Duodenal mucosa (tissue), 2 donors: ENCODE measurements around the gene HLA-DRB5.
"Not testable (repeated sequence)": the region's sequence is repeated elsewhere in the genome, so short reads cannot be mapped to it uniquely, and the experiment has no call there.

Experiments used
- H3K27ac ChIP-seq: one replicate; pipeline ENCODE4 v1.7.0; 2013; ENCODE audit warnings: low read depth, low read length
- H3K27me3 ChIP-seq, 2 donors: one replicate each; pipeline ENCODE4 v1.7.0; 2013; ENCODE audit warnings: low read length in 2 of 2, control low read depth in 1 of 2; ENCODE audit not compliant: insufficient read depth in 2 of 2, control insufficient read depth in 1 of 2
- H3K36me3 ChIP-seq, 2 donors: one replicate each; pipeline ENCODE4 v1.7.0; 2013; ENCODE audit warnings: low read length in 2 of 2, control low read depth in 1 of 2; ENCODE audit not compliant: insufficient read depth in 2 of 2, control insufficient read depth in 1 of 2
- H3K4me1 ChIP-seq, 2 donors: one replicate each; pipeline ENCODE4 v1.7.0; 2013; ENCODE audit warnings: low read length in 2 of 2, control low read depth in 1 of 2; ENCODE audit not compliant: insufficient read depth in 2 of 2, control insufficient read depth in 1 of 2
- H3K4me3 ChIP-seq, 2 donors: one replicate each; pipeline ENCODE4 v1.7.0; 2013; ENCODE audit warnings: low read length in 2 of 2, low read depth in 1 of 2
- H3K9ac ChIP-seq, 2 donors: one replicate each; pipeline ENCODE4 v1.7.0; 2013; ENCODE audit warnings: low read length in 2 of 2, low read depth in 1 of 2
- H3K9me3 ChIP-seq, 2 donors: one replicate each; pipeline ENCODE4 v1.7.0; 2013; ENCODE audit warnings: low read length in 2 of 2, control low read depth in 1 of 2; ENCODE audit not compliant: control insufficient read depth in 1 of 2

HLA-DRB5 gene

DNA sequence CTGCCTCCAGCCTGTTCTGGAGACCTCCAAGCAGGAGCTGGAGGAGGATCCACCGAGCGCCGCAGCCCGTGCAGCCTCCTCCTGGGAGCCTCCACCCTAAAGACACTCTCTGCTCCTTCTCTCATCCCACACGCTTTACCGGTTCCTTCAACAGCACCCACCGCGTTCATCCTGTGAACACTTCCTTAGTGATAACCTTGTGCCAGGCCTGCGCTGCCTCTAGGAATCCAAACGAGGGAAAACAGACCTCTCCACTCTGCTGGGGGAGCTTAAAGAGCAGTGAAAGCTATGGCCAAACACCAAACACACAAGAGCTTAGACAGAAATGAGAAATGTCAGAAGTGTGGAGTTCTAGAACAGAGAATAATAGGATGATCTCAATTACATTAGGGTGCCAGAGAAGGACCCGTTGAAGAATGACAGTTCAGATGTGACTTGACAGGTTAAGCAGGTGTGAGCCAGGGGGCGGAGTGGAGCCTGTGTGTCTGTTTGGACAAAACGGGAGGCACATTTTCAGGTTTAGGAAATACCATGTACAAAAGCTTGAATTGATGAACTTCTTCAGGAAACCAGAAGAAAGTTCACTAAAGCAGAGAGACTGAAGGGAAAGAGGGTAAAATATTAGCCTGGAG lies 28.5 kb upstream of the HLA-DRB5 start:
- H3K36me3 ChIP-seq, result no peaks in the 10 kb centered on the region
- H3K4me3 ChIP-seq, result no peak overlapping the region
- H3K4me1 ChIP-seq, result peaks cover 0 to 3% of the 10 kb centered on the region in 2 donors
- H3K9me3 ChIP-seq, result no peaks in the 10 kb centered on the region
- H3K9ac ChIP-seq, result no peak overlapping the region
- H3K27ac ChIP-seq, result no peak overlapping the region
- H3K27me3 ChIP-seq, result no peaks in the 10 kb centered on the region

DNA sequence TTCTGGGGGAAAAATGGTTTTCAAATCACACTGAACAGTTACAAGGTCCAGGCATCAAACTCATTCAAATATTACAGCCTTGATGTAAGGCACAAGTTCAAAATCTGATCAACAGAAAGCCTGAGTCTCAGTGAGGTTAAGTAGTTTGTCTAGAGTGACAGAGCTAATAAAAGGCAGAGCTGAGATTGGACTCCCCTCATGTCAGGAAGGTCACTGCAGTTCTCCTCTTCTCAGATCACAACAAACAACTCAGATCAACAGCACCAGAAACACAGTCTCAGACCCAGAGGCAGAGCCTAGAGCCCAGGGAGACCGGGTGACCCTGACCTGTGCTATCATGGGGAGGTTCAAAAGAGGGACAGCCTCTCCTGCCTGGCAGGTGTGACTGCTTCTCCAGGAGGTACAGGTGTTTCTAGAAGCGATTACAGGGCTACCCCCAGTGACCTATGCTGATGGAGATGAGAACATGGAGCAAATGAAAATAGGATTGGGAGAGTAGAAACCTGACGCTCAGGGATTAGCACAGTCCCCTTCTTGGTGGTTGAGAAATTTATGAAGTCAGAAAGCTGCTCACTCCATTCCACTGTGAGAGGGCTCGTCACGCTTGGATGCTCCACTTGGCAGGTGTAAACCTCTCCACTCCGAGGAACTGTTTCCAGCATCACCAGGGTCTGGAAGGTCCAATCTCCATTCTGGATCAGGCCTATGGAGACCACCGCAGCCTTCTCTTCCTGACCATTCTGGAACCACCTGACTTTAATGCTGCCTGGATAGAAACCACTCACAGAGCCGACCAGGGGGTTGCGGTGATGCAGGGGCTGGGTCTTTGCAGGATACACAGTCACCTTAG lies 24.3 kb upstream of the HLA-DRB5 start:
- Histone ChIP-seq H3K9me3 (no peaks in the 10 kb centered on the region), H3K4me3 (no peak overlapping the region), H3K27me3 (no peaks in the 10 kb centered on the region), H3K9ac (no peak overlapping the region), H3K4me1 (peaks cover 0 to 5% of the 10 kb centered on the region in 2 donors), H3K27ac (no peak overlapping the region), H3K36me3 (no peaks in the 10 kb centered on the region)

DNA sequence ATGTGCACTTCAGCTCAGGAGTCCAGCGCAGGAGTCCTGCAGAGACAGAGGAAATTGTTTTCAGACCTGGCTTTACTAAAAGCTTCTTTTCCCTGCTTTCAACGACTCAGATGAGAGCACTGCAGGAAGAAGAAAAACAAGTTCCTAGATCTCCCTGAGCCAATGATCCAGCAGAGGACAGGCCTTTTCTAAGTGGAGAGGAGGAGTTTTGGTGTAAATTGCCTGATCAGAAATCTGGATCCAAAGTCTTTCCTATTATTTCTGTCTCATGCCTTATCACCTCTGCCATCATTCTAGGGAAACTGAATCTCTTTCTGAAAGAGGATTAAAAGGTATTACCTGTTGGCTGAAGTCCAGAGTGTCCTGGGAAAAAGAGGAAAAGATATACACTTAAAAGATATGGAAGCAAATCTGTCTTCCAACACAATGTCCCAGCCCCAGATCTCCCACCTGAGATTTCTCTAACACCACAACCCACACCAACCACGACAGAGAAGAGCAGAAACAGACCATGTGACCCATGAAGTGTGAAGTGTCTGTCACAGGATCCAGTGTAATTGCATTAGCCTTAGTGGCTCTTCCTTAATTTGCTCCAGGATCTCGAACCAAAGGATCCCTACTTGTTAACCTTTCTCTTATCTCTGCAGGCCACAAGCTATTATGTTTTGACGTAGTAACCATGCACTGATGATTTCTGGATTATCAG lies 23.1 kb upstream of the HLA-DRB5 start:
- Histone ChIP-seq H3K4me1 (peaks cover 0 to 5% of the 10 kb centered on the region in 2 donors), H3K27me3 (no peaks in the 10 kb centered on the region), H3K27ac (no peak overlapping the region), H3K36me3 (no peaks in the 10 kb centered on the region), H3K9me3 (no peaks in the 10 kb centered on the region), H3K9ac (no peak overlapping the region), H3K4me3 (no peak overlapping the region)

DNA sequence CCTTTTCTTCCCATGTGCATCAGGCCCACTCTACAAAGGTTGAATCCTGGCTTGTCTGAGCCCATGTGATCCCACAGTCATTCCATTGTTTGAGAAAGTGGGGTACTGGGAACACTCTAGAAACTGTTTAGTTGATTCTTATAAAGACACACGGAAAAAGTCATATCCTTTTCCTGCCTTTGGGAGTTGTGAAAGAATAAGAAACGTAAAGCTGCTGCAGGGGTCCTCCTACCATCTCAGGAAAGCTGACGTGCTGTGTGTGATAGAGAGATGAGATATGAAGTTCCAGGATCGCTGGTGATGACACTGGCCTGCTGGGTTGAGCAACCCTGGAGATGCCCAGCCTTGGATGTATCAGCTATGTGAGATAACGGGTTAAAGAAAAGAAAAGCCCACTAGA lies 21.3 kb upstream of the HLA-DRB5 start:
- H3K9me3 ChIP-seq, result no peaks in the 10 kb centered on the region
- H3K27me3 ChIP-seq, result no peaks in the 10 kb centered on the region
- H3K4me3 ChIP-seq, result no peak overlapping the region
- H3K27ac ChIP-seq, result no peak overlapping the region
- no peaks in the 10 kb centered on the region for H3K36me3 ChIP-seq
- no peak overlapping the region for H3K9ac ChIP-seq
- H3K4me1 ChIP-seq, result peaks cover 0 to 5% of the 10 kb centered on the region in 2 donors

DNA sequence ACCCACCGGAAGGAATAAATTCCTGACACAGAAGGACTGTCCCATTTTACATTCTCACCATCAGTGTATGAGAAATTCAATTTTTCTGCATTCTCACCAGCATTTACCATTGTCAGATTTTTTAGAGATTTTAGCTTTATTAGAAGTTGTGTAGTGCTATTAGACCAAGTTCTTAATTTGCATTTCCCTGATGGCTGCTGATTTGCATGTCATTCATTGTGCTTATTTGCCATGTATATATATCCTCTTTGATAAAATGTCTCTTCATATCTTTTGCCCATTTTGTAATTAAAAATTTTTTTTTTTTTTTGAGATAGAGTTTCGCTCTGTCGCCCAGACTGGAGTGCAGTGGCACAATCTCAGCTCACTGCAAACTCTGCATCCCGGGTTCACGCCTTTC lies 9.8 kb upstream of the HLA-DRB5 start:
- H3K27me3 ChIP-seq, result no peaks in the 10 kb centered on the region

DNA sequence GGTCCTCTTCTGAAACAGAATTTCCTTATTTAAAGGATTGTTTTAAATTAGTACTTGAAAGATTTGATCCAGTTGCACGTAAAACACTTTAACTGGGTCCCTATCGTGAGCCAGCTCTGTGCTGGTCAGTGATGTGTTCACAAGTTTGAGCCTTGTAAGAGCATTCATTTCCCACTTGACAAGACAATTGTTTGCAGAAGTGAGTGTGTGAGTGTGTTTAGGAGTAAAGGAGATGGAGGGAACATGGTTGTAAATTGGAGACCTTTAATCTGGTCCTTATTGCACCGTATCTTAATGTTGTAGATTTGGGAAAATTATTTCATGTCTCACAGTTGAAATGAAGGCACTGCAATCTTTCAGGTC lies 325 bp upstream of the HLA-DRB5 start:
- not testable (repeated sequence) for H3K4me3 ChIP-seq, H3K9ac ChIP-seq, H3K36me3 ChIP-seq, H3K4me1 ChIP-seq, H3K9me3 ChIP-seq, H3K27me3 ChIP-seq, H3K27ac ChIP-seq

More for the DNA sequence above, 9.8 kb upstream of the HLA-DRB5 start:
- H3K9me3 ChIP-seq, result no peaks in the 10 kb centered on the region
- H3K4me1 ChIP-seq, result no peaks in the 10 kb centered on the region
- no peak overlapping the region for H3K27ac ChIP-seq
- no peak overlapping the region for H3K9ac ChIP-seq
- no peaks in the 10 kb centered on the region for H3K36me3 ChIP-seq
- no peak overlapping the region for H3K4me3 ChIP-seq

DNA sequence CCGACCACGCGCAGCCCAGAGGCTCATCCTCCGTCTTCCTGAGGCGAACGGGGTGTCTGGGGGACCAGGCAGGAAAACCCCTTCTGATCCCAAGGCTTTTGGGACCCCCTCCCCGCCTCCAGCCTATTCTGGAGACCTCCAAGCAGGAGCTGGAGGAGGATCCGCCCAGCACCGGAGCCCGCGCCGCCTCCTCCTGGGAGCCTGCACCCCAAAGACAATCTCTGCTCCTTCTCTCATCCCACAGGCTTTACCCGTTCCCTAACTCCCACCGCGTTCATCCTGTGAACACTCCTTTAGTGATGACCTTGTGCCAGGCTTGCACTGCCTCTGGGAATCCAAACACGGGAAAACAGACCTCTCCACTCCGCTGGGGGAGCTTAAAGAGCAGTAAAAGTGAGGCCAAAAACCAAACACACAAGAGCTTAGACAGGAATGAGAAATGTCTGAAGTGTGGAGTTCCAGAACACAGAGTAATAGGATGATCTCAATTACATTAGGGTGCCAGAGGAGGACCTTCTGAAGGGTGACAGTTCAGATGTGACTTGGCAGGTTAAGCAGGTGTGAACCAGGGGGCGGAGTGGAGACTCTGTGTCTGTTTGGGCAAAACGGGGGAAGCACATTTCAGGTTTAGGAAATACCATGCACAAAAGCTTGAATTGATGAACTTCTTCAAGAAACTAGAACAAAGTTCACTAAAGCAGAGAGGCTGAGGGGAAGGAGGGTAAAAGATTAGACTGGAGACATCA lies 7.6 kb downstream of the HLA-DRB5 start:
- no peaks in the 10 kb centered on the region for H3K9me3 ChIP-seq
- no peaks in the 10 kb centered on the region for H3K27me3 ChIP-seq
- no peak overlapping the region for H3K9ac ChIP-seq
- no peak overlapping the region for H3K27ac ChIP-seq
- no peaks in the 10 kb centered on the region for H3K36me3 ChIP-seq
- no peaks in the 10 kb centered on the region for H3K4me1 ChIP-seq
- H3K4me3 ChIP-seq, result no peak overlapping the region

DNA sequence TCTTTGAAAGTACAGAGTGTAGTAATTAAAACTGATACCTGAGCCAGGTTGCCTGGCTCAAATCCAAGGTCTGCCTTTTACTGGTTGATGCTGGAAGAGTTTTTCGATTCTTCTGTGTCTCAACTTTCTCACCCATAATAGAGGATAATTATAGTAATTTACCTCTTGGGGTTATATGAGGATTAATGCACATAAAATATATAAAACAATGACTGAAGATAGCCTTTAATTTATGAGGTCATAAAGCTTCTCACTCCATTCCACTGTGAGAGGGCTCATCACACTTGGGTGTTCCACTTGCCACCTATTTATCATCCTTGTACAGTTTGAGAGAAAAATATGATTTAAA lies 10.2 kb downstream of the HLA-DRB5 start:
- Histone ChIP-seq H3K27me3 (no peaks in the 10 kb centered on the region), H3K36me3 (no peaks in the 10 kb centered on the region), H3K27ac (no peak overlapping the region), H3K9me3 (no peaks in the 10 kb centered on the region), H3K4me3 (no peak overlapping the region), H3K4me1 (no peaks in the 10 kb centered on the region), H3K9ac (no peak overlapping the region)

DNA sequence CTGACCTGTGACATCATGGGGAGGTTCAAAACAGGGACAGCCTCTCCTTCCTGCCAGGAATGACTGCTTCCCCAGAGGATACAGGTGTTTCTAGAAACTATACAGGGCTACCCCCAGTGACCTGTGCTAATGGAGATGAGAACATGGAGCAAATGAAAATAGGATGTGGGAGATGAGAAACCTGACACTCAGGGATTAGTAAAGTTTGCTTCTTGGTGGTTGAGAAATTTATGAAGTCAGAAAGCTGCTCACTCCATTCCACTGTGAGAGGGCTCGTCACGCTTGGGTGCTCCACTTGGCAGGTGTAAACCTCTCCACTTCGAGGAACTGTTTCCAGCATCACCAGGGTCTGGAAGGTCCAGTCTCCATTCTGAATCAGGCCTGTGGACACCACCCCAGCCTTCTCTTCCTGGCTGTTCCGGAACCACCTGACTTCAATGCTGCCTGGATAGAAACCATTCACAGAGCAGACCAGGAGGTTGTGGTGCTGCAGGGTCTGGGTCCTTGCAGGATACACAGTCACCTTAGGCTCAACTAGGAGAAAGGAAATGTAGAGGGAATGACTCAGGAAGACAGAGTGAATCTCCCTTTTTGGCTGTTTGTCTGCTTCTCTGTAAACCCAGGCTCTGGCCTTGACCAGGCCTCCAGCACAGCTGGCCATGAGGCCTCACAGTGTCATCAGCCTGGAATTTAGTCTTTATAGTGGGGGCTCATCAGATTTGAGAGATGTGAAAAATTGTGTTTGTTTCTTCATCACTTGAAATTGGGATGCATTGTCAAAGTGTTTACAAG lies 10.8 kb downstream of the HLA-DRB5 start:
- Histone ChIP-seq H3K4me3 (no peak overlapping the region), H3K9me3 (no peaks in the 10 kb centered on the region), H3K9ac (no peak overlapping the region), H3K36me3 (no peaks in the 10 kb centered on the region), H3K4me1 (no peaks in the 10 kb centered on the region), H3K27ac (no peak overlapping the region), H3K27me3 (no peaks in the 10 kb centered on the region)
